Fibroblast of the aortic adventitia (primary cell): ENCODE measurements around the gene RFTN1. TPM values are rescaled to one million over a fixed set of nuclear protein-coding genes. Genes with fewer than 3 reads are reported as not detected.

Experiments
- DNase-seq: peaks from one replicate; pipeline ENCODE4 v3.0.0-alpha.2; 2010; ENCODE audit warnings: low read depth
- H3K4me3 ChIP-seq: 2 replicates; pipeline ENCODE4 v1.5.1; 2011; ENCODE audit warnings: low read depth, mild to moderate bottlenecking, control low read depth, low read length, moderate library complexity
- total RNA-seq: library from RNA; depleted of rRNA; stranded (reverse); fragments of >200 nt; gene quantifications from 2 replicates; pipeline ENCODE4 v1.2.3, GENCODE V29; 2012; ENCODE audit warnings: low replicate concordance
- TF ChIP-seq, protein P1 (sequence below): IDR thresholded peaks from 2 replicates; pipeline ENCODE4 v1.5.1; 2011; ENCODE audit warnings: mild to moderate bottlenecking, low read length, control low read depth, inconsistent platforms; ENCODE audit not compliant: insufficient read depth

Gene RFTN1
- total RNA-seq, 1 donor, result 54.7 TPM

DNA sequence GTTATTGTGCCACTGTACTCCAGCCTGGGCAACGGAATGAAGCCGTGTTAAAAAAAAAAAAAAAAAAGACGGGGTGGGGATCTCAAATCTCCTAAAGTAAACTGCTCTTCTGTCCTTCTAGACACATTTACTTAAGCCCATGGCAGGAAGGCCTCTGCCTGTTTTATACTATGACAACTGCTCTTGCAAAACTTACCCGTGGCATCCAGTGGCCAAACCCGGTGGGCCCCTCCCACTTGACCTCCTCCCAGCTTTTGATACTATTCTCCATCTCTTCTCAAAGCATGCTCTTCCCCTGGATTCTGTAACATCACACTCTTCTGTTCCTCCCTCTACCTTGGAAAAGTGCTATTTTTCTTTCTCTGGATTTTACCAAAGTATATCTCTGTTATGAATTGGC lies 112.2 kb downstream of the RFTN1 start:
- TF ChIP-seq, protein P1, sequence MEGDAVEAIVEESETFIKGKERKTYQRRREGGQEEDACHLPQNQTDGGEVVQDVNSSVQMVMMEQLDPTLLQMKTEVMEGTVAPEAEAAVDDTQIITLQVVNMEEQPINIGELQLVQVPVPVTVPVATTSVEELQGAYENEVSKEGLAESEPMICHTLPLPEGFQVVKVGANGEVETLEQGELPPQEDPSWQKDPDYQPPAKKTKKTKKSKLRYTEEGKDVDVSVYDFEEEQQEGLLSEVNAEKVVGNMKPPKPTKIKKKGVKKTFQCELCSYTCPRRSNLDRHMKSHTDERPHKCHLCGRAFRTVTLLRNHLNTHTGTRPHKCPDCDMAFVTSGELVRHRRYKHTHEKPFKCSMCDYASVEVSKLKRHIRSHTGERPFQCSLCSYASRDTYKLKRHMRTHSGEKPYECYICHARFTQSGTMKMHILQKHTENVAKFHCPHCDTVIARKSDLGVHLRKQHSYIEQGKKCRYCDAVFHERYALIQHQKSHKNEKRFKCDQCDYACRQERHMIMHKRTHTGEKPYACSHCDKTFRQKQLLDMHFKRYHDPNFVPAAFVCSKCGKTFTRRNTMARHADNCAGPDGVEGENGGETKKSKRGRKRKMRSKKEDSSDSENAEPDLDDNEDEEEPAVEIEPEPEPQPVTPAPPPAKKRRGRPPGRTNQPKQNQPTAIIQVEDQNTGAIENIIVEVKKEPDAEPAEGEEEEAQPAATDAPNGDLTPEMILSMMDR, result no peak

DNA sequence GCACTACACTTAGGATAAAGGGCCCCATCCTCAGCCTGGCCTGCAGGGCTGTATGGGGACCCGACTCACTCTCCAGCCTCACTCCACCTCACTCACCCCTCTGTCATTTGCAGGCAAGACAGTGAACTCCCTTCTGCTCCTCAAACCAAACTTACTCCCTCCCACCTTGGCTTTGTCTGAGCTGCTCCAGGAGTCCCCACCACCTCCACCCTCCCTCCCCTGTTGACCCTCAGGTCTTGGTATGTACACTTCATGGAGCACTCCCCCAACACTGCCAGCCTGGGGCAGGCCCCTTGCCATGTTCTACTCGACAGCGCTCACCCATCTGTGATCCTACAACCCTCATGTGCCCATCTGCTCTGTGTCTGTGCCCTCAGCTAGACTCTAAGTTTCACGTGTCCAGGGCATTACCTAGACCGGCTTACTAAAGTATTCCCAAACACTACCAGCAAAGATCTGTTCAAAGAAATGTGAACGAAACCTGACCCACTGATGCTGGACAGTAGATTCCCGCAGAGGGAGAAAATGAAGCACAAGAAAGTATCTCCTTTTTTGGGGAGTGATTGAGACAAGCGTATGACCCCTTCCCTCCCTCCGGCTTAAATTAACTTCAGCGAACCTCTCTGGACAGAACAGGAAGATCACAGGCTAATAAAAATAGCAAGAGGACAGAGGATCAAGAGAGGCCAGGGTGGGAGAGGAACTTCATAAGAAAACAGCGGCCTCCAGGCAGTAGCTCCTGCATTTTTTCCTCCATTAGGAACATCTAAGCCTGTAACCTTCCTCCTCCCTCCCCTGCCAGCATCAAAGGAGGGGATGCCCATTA lies 113.2 kb downstream of the RFTN1 start:
- TF ChIP-seq, protein P1, result no peak
- DNase-seq, result no peak
- no peak overlapping the region for H3K4me3 ChIP-seq

More for the DNA sequence above, 112.2 kb downstream of the RFTN1 start:
- peak; percentile 38 for DNase-seq
- no peak overlapping the region for H3K4me3 ChIP-seq

DNA sequence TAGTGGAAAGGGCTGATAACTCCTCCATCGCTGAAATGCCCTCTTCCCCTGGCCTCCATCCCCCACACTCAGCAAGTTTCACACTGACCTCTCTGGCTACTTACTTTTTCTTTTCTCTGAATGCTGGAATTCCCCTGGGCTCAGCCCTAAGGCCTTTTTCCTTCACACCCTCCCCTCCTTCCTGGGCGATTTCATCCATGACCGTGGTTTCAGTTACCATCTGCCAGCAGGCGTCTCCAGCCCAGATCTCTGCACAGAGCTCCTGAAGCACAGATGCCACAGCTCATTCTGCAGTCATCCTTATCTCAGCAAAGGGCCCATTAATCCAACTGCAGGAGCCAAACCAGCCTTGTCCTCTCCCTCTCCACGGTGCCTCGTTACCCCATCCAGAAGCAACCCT lies 114.0 kb downstream of the RFTN1 start:
- TF ChIP-seq, protein P1, result peak; percentile 50
- no peak overlapping the region for H3K4me3 ChIP-seq
- DNase-seq, result peak; percentile 89

DNA sequence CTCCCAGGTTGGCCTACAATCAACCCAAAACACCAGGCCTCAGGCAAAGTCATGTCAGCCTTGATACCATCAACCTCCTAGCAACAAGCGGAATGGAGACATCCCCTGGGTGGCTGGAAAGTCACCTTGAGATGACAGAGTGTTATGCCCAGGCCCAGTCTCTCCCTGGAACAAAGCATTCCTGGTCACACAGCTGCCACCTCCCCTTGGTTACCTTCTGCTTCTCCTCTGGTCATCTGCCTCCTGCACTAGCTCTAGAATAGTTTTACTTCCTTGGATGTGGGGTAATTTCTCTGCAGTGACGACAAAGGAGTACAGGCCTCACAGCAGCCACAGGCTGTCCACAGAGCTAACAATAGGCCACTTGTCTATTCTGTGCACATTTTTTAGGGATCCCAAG lies 114.9 kb downstream of the RFTN1 start:
- TF ChIP-seq, protein P1, result no peak
- no peak overlapping the region for H3K4me3 ChIP-seq
- DNase-seq, result no peak

DNA sequence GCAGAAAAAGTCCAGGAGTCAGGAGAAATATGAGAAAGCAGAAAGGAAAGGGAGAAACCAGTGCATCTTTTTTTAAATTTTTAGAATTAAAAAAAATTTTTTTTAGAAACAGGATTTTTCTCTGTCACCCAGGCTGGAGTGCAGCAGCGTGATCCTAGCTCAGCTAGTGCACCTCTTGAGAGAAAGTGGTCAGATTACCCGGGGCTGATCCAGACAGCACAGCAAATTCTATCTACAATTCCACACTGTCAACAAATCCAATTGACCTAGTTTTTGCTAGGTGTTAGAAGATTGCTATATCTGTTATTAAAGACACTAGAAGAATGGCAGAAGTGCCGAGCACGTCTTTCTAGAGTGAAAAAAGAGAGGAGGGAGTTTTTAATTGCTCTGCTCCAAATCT lies 117.3 kb downstream of the RFTN1 start:
- H3K4me3 ChIP-seq, result no peak overlapping the region
- no peak for DNase-seq
- TF ChIP-seq, protein P1, result no peak

DNA sequence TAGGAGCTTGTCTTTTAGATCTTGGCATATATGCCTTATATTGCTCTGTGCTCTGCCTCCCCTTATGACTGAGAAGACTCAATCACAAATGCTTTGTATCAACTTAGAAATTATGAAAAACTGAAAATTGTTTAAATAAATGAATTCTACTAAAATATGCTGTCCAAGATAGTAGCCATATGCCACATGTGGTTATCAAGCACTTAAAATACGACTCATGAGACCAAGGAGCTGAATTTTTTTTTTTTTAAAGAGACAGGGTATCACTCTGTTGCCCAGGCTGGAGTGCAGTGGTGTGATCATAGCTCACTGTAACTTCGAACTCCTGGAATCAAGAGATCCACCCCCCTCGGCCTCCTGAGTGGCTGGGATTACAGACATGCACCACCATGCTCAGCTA lies 118.3 kb downstream of the RFTN1 start:
- TF ChIP-seq, protein P1, result no peak
- H3K4me3 ChIP-seq, result no peak overlapping the region

More for the DNA sequence above, 118.3 kb downstream of the RFTN1 start:
- no peak for DNase-seq
